GM18498 (cell line): ENCODE data around the gene ERCC3.
"Not testable (repeated sequence)": the region's sequence is repeated elsewhere in the genome, so short reads cannot be mapped to it uniquely, and the experiment has no call there.

Source experiments
- ATAC-seq: cut with Tn5 transposase; IDR thresholded peaks from one replicate; pipeline ENCODE4 v1.9.1; 2021; ENCODE audit warnings: mild to moderate bottlenecking, moderate library complexity; ENCODE audit not compliant: unreplicated experiment

The ERCC3 gene

GRCh38 chr2:127280693-127281092, 13.3 kb downstream of the ERCC3 start:
- ATAC-seq = no peak

- ATAC-seq = no peak
Observed at GRCh38 chr2:127279781-127280180, 14.2 kb downstream of the ERCC3 start.

GRCh38 chr2:127278959-127279358, 15.0 kb downstream of the ERCC3 start:
- no peak for ATAC-seq

GRCh38 chr2:127277028-127277427, 16.9 kb downstream of the ERCC3 start:
- no peak for ATAC-seq

- no peak for ATAC-seq
Observed at GRCh38 chr2:127275789-127276188, 18.2 kb downstream of the ERCC3 start.

- no peak for ATAC-seq
Observed at GRCh38 chr2:127275356-127275755, 18.6 kb downstream of the ERCC3 start.

GRCh38 chr2:127270663-127271062, 23.3 kb downstream of the ERCC3 start:
- no peak for ATAC-seq

- ATAC-seq = no peak
Observed at GRCh38 chr2:127261804-127262406, 32.0 kb downstream of the ERCC3 start.

GRCh38 chr2:127259355-127259754, 34.6 kb downstream of the ERCC3 start:
- ATAC-seq = no peak

GRCh38 chr2:127256866-127257265, 37.1 kb downstream of the ERCC3 start:
- ATAC-seq = no peak

- ATAC-seq = no peak
Observed at GRCh38 chr2:127256381-127256780, 37.6 kb downstream of the ERCC3 start.

GRCh38 chr2:127255721-127256120, 38.2 kb downstream of the ERCC3 start:
- ATAC-seq = no peak

- ATAC-seq = no peak
Observed at GRCh38 chr2:127255146-127255545, 38.8 kb downstream of the ERCC3 start.

- ATAC-seq = no peak
Observed at GRCh38 chr2:127254386-127254981, 39.5 kb downstream of the ERCC3 start.

GRCh38 chr2:127241184-127241583, 52.8 kb downstream of the ERCC3 start:
- ATAC-seq = not testable (repeated sequence)

GRCh38 chr2:127239395-127239794, 54.5 kb downstream of the ERCC3 start:
- no peak for ATAC-seq

GRCh38 chr2:127237768-127238167, 56.2 kb downstream of the ERCC3 start:
- ATAC-seq = not testable (repeated sequence)

- no peak for ATAC-seq
Observed at GRCh38 chr2:127235082-127235702, 58.8 kb downstream of the ERCC3 start.

- no peak for ATAC-seq
Observed at GRCh38 chr2:127233710-127234109, 60.2 kb downstream of the ERCC3 start.

- ATAC-seq = no peak
Observed at GRCh38 chr2:127231130-127231865, 62.6 kb downstream of the ERCC3 start.

GRCh38 chr2:127229555-127229954, 64.4 kb downstream of the ERCC3 start:
- ATAC-seq = no peak

GRCh38 chr2:127228102-127228501, 65.8 kb downstream of the ERCC3 start:
- ATAC-seq = no peak
